SU-DHL-6 (cell line): ENCODE data around the gene CACNG4.

Experiments
- H2AFZ ChIP-seq: fragments of 200-600 bp; sonication (generic); 2 replicates; pipeline ENCODE4 v1.6.1; 2014; ENCODE audit warnings: low read depth, mild to moderate bottlenecking, moderate library complexity, mixed read lengths, antibody characterized with exemption, low read length; ENCODE audit not compliant: severe bottlenecking
- H3F3A ChIP-seq: fragments of 200-600 bp; shearing (Covaris generic); 2 replicates; pipeline ENCODE4 v1.6.0; 2016; ENCODE audit warnings: antibody characterized with exemption, mild to moderate bottlenecking; ENCODE audit not compliant: insufficient read depth
- H3K27ac ChIP-seq: fragments of 200-600 bp; sonication (generic); 2 replicates; pipeline ENCODE4 v1.5.1; 2016; ENCODE audit warnings: low read depth, mild to moderate bottlenecking, low read length, moderate library complexity, mixed read lengths
- H3K27me3 ChIP-seq: fragments of 200-600 bp; sonication (generic), shearing (Covaris generic); 2 replicates; pipeline ENCODE4 v1.6.0; 2014; ENCODE audit warnings: mild to moderate bottlenecking, low read length
- H3K36me3 ChIP-seq: fragments of 200-600 bp; sonication (generic); 2 replicates; pipeline ENCODE4 v1.6.1; 2014; ENCODE audit warnings: mild to moderate bottlenecking, low read length, mixed read lengths
- H3K4me2 ChIP-seq: fragments of 300-600, 200-600 bp; shearing (Covaris generic), sonication (generic); 2 replicates; pipeline ENCODE4 v1.6.0; 2014; ENCODE audit warnings: low read length, low read depth, mild to moderate bottlenecking; ENCODE audit not compliant: poor library complexity, severe bottlenecking
- H3K4me3 ChIP-seq: fragments of 200-600 bp; sonication (generic); 2 replicates; pipeline ENCODE4 v1.5.1; 2014; ENCODE audit warnings: antibody characterized with exemption, low read length, mild to moderate bottlenecking, mixed read lengths; ENCODE audit not compliant: insufficient read depth, poor library complexity, severe bottlenecking
- H3K79me2 ChIP-seq: fragments of 200-600 bp; sonication (generic); 2 replicates; pipeline ENCODE4 v1.6.1; 2014; ENCODE audit warnings: mild to moderate bottlenecking, low read length, moderate library complexity; ENCODE audit not compliant: insufficient read depth
- H3K9ac ChIP-seq: fragments of 200-600 bp; sonication (generic); 2 replicates; pipeline ENCODE4 v1.7.0; 2014; ENCODE audit warnings: mild to moderate bottlenecking, low read length
- H3K9me2 ChIP-seq: fragments of 200-600 bp; sonication (generic); replicated peaks from 2 replicates; pipeline ENCODE4 v1.6.1; 2014; ENCODE audit warnings: low read length; ENCODE audit not compliant: insufficient read depth
- H3K9me3 ChIP-seq: fragments of 200-600 bp; sonication (generic); 2 replicates; pipeline ENCODE4 v1.6.1; 2014; ENCODE audit warnings: low read length, mixed read lengths; ENCODE audit not compliant: insufficient read depth
- H4K20me1 ChIP-seq: fragments of 200-600 bp; sonication (generic); 2 replicates; pipeline ENCODE4 v1.6.1; 2014; ENCODE audit warnings: low read depth, mild to moderate bottlenecking, antibody characterized with exemption, low read length, moderate library complexity, mixed read lengths
- CTCF ChIP-seq: fragments of 200-600 bp; sonication (generic); IDR thresholded peaks from one replicate; pipeline ENCODE4 v1.5.1; 2017; ENCODE audit warnings: antibody characterized with exemption, mild to moderate bottlenecking, low read length, moderate library complexity; ENCODE audit not compliant: insufficient read depth, poor library complexity, severe bottlenecking
- EZH2phosphoT487 ChIP-seq: fragments of 200-600 bp; sonication (generic), shearing (Covaris generic); conservative IDR thresholded peaks from 2 replicates; pipeline ENCODE4 v1.6.1; 2018; ENCODE audit warnings: mild to moderate bottlenecking, antibody characterized with exemption, low read length, moderate library complexity, mixed read lengths

CACNG4 gene

DNA sequence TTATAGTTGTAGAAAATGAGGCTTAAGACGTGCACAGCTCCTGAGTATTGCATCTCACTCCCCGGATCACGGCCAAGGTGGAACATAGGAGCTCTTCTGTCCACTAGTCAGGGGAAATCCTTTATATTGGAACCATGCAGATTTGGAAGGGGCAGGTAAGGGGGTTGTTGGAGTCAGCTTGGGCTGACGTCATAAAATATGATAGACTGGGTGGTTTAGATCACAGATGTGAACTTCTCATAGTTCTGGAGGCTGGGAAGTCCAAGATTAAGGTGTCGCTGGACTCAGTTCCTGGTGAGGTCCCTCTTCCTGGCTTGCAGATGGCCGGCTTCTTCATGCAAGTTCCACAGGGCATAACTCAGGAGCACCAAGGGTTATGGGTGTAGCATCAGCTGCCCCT lies 5.6 kb downstream of the CACNG4 start:
- H3K27ac ChIP-seq = no peak overlapping the region
- no peaks in the 10 kb centered on the region for H3K9me3 ChIP-seq
- no peak overlapping the region for H3K4me2 ChIP-seq
- H2AFZ ChIP-seq = no peak overlapping the region
- no peaks in the 10 kb centered on the region for H4K20me1 ChIP-seq
- H3F3A ChIP-seq = no peaks in the 10 kb centered on the region
- H3K4me3 ChIP-seq = no peak overlapping the region
- H3K9ac ChIP-seq = no peak overlapping the region
- H3K27me3 ChIP-seq = no peaks in the 10 kb centered on the region
- H3K36me3 ChIP-seq = no peaks in the 10 kb centered on the region
- no peaks in the 10 kb centered on the region for H3K79me2 ChIP-seq
- H3K9me2 ChIP-seq = no peaks in the 10 kb centered on the region
- TF ChIP-seq EZH2phosphoT487 (no peak), CTCF (no peak)

DNA sequence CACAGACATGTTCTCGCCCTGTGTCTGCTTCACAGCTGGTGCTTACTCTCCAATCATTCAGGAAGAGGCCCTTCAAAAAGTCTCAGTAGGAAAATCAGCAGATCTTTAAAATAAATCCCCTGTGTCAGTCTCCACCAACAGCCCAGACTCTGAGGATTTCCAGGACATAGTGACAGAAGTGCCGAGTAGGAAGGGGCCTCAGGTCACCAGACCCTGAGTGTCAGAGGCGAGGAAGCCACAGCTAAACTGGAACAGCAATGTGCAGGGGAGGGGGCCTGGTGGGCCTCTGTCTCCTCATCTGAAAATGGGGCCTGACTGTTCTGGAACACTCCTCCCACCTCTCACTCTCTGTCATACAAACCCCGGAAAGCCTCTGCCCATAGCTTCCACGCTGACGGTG lies 6.3 kb downstream of the CACNG4 start:
- no peaks in the 10 kb centered on the region for H3K9me2 ChIP-seq
- no peaks in the 10 kb centered on the region for H3K9me3 ChIP-seq
- TF ChIP-seq EZH2phosphoT487 (no peak), CTCF (no peak)
- no peak overlapping the region for H2AFZ ChIP-seq
- no peaks in the 10 kb centered on the region for H4K20me1 ChIP-seq
- H3F3A ChIP-seq = no peaks in the 10 kb centered on the region
- H3K36me3 ChIP-seq = no peaks in the 10 kb centered on the region
- no peaks in the 10 kb centered on the region for H3K79me2 ChIP-seq
- no peak overlapping the region for H3K4me3 ChIP-seq
- H3K27ac ChIP-seq = no peak overlapping the region
- H3K27me3 ChIP-seq = no peaks in the 10 kb centered on the region
- no peak overlapping the region for H3K9ac ChIP-seq
- H3K4me2 ChIP-seq = no peak overlapping the region

DNA sequence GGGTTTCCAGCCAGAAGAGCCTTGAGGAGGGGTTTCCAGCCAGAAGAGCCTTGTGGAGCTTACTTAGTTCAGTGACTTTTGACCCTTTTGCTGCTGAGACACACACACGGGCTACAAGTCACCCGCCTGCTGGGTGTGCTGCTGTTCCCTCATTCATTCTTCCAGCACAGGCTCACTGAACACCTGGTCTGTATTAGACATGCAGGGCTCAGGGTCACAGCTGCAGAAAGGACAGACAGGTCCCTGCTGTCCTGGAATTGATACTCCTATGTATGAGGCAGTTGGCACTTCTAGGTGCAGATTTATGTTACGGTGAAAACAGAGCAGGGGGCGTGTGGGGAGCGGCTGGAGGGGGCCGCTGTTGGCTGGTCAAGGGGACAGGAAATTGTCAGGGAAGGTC lies 6.8 kb downstream of the CACNG4 start:
- no peaks in the 10 kb centered on the region for H3K79me2 ChIP-seq
- H3K4me2 ChIP-seq = no peak overlapping the region
- no peaks in the 10 kb centered on the region for H3K27me3 ChIP-seq
- no peaks in the 10 kb centered on the region for H3K9me2 ChIP-seq
- TF ChIP-seq EZH2phosphoT487 = no peak
- TF ChIP-seq CTCF = no peak
- H3K4me3 ChIP-seq = no peak overlapping the region
- H3F3A ChIP-seq = no peaks in the 10 kb centered on the region
- no peak overlapping the region for H2AFZ ChIP-seq
- no peaks in the 10 kb centered on the region for H3K9me3 ChIP-seq
- H4K20me1 ChIP-seq = no peaks in the 10 kb centered on the region
- no peak overlapping the region for H3K9ac ChIP-seq
- no peak overlapping the region for H3K27ac ChIP-seq
- no peaks in the 10 kb centered on the region for H3K36me3 ChIP-seq
